Measurements from ENCODE around the gene KBTBD8. TPM values are rescaled to one million over a fixed set of nuclear protein-coding genes. Genes with fewer than 3 reads are reported as not detected.
A peak's percentile ranks its signal among the peaks of the same experiment; 100 is the strongest.

The KBTBD8 gene
- total and polyA plus RNA-seq, 9 of the 15 experiments (the other 6 are each of a cell fraction or from before 2014, with no cell fraction given): 2.7 to 9.1 (median 5.6) TPM

DNA sequence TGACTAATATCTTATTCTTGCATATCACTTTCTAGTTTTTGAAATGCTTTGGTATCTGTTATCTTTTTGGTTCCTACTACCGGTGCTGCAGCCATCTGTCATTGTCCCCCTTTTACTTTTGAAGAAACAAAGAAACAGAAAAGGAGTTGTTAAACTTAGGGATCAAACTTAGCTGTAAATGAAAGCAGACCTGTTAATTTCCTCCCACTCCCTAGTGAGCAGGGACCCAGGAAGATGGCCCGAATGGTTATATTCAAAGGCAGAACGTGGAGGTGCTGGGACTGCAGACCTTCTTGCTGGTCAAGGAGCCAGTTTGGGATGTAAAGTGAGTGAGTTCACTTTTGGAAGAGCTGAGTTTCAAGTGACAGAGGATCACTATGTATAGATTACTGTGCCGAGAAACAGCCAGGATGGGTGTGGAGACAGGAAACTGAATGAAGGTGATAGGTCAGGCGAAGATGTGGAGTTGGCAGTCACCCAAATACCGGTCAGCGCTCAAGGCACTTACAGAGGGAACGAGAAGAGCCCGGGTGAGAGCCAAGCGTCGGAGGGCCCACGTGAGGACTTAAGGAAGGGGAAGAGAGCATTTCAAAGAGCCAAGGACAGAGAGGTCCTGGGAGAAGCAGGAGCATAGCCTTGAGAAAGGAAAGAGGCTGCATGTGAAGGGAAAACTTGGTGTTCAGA, 20.1 kb downstream of the KBTBD8 start (continued):
- TF ChIP-seq, protein P1, sequence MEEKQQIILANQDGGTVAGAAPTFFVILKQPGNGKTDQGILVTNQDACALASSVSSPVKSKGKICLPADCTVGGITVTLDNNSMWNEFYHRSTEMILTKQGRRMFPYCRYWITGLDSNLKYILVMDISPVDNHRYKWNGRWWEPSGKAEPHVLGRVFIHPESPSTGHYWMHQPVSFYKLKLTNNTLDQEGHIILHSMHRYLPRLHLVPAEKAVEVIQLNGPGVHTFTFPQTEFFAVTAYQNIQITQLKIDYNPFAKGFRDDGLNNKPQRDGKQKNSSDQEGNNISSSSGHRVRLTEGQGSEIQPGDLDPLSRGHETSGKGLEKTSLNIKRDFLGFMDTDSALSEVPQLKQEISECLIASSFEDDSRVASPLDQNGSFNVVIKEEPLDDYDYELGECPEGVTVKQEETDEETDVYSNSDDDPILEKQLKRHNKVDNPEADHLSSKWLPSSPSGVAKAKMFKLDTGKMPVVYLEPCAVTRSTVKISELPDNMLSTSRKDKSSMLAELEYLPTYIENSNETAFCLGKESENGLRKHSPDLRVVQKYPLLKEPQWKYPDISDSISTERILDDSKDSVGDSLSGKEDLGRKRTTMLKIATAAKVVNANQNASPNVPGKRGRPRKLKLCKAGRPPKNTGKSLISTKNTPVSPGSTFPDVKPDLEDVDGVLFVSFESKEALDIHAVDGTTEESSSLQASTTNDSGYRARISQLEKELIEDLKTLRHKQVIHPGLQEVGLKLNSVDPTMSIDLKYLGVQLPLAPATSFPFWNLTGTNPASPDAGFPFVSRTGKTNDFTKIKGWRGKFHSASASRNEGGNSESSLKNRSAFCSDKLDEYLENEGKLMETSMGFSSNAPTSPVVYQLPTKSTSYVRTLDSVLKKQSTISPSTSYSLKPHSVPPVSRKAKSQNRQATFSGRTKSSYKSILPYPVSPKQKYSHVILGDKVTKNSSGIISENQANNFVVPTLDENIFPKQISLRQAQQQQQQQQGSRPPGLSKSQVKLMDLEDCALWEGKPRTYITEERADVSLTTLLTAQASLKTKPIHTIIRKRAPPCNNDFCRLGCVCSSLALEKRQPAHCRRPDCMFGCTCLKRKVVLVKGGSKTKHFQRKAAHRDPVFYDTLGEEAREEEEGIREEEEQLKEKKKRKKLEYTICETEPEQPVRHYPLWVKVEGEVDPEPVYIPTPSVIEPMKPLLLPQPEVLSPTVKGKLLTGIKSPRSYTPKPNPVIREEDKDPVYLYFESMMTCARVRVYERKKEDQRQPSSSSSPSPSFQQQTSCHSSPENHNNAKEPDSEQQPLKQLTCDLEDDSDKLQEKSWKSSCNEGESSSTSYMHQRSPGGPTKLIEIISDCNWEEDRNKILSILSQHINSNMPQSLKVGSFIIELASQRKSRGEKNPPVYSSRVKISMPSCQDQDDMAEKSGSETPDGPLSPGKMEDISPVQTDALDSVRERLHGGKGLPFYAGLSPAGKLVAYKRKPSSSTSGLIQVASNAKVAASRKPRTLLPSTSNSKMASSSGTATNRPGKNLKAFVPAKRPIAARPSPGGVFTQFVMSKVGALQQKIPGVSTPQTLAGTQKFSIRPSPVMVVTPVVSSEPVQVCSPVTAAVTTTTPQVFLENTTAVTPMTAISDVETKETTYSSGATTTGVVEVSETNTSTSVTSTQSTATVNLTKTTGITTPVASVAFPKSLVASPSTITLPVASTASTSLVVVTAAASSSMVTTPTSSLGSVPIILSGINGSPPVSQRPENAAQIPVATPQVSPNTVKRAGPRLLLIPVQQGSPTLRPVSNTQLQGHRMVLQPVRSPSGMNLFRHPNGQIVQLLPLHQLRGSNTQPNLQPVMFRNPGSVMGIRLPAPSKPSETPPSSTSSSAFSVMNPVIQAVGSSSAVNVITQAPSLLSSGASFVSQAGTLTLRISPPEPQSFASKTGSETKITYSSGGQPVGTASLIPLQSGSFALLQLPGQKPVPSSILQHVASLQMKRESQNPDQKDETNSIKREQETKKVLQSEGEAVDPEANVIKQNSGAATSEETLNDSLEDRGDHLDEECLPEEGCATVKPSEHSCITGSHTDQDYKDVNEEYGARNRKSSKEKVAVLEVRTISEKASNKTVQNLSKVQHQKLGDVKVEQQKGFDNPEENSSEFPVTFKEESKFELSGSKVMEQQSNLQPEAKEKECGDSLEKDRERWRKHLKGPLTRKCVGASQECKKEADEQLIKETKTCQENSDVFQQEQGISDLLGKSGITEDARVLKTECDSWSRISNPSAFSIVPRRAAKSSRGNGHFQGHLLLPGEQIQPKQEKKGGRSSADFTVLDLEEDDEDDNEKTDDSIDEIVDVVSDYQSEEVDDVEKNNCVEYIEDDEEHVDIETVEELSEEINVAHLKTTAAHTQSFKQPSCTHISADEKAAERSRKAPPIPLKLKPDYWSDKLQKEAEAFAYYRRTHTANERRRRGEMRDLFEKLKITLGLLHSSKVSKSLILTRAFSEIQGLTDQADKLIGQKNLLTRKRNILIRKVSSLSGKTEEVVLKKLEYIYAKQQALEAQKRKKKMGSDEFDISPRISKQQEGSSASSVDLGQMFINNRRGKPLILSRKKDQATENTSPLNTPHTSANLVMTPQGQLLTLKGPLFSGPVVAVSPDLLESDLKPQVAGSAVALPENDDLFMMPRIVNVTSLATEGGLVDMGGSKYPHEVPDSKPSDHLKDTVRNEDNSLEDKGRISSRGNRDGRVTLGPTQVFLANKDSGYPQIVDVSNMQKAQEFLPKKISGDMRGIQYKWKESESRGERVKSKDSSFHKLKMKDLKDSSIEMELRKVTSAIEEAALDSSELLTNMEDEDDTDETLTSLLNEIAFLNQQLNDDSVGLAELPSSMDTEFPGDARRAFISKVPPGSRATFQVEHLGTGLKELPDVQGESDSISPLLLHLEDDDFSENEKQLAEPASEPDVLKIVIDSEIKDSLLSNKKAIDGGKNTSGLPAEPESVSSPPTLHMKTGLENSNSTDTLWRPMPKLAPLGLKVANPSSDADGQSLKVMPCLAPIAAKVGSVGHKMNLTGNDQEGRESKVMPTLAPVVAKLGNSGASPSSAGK (IDR thresholded peaks at IDR 0.05): peak; percentile 59; the same call in 1 of the 2 replicates
- TF ChIP-seq, protein P2, sequence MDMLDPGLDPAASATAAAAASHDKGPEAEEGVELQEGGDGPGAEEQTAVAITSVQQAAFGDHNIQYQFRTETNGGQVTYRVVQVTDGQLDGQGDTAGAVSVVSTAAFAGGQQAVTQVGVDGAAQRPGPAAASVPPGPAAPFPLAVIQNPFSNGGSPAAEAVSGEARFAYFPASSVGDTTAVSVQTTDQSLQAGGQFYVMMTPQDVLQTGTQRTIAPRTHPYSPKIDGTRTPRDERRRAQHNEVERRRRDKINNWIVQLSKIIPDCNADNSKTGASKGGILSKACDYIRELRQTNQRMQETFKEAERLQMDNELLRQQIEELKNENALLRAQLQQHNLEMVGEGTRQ (CRISPR knock-in tag; IDR thresholded peaks at IDR 0.05): peak; percentile 55
- TF ChIP-seq ZNF140 (CRISPR knock-in tag; IDR thresholded peaks at IDR 0.05) (no peak), ZNF175 (CRISPR knock-in tag; IDR thresholded peaks at IDR 0.05; ENCODE audit: low read depth) (no peak), SMC3 (conservative IDR thresholded peaks at IDR 0.05; ENCODE audit: insufficient read depth, low read depth, low read length) (no peak), ZBTB17 (CRISPR knock-in tag; IDR thresholded peaks at IDR 0.05) (no peak), POLR2H (tag; IDR thresholded peaks at IDR 0.05; ENCODE audit: low read depth) (no peak), ZNF23 (CRISPR knock-in tag; IDR thresholded peaks at IDR 0.05) (no peak)
- TF ChIP-seq, protein P3, sequence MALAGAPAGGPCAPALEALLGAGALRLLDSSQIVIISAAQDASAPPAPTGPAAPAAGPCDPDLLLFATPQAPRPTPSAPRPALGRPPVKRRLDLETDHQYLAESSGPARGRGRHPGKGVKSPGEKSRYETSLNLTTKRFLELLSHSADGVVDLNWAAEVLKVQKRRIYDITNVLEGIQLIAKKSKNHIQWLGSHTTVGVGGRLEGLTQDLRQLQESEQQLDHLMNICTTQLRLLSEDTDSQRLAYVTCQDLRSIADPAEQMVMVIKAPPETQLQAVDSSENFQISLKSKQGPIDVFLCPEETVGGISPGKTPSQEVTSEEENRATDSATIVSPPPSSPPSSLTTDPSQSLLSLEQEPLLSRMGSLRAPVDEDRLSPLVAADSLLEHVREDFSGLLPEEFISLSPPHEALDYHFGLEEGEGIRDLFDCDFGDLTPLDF (CRISPR knock-in tag; IDR thresholded peaks at IDR 0.05): no peak
- TF ChIP-seq, protein P4, sequence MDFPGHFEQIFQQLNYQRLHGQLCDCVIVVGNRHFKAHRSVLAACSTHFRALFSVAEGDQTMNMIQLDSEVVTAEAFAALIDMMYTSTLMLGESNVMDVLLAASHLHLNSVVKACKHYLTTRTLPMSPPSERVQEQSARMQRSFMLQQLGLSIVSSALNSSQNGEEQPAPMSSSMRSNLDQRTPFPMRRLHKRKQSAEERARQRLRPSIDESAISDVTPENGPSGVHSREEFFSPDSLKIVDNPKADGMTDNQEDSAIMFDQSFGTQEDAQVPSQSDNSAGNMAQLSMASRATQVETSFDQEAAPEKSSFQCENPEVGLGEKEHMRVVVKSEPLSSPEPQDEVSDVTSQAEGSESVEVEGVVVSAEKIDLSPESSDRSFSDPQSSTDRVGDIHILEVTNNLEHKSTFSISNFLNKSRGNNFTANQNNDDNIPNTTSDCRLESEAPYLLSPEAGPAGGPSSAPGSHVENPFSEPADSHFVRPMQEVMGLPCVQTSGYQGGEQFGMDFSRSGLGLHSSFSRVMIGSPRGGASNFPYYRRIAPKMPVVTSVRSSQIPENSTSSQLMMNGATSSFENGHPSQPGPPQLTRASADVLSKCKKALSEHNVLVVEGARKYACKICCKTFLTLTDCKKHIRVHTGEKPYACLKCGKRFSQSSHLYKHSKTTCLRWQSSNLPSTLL (IDR thresholded peaks at IDR 0.05): no peak
